Adrenal gland (tissue), 12 donors: ENCODE results near the gene EPHA5. TPM values are rescaled to one million over a fixed set of nuclear protein-coding genes. Genes with fewer than 3 reads are reported as not detected.

ENCODE experiments used
- DNase-seq, 7 donors: peaks; one replicate each; pipeline ENCODE4 v3.0.0-alpha.2; 2019 to 2020
- H3K27ac ChIP-seq, 5 donors: fragments of 200-600 bp; sonication (generic) in 4 of 5; 1 replicate in 3 of 5; 2 replicates in 2 of 5; pipeline versions ENCODE4 v1.5.1 to v1.8.0; 2016 to 2020; ENCODE audit warnings: mild to moderate bottlenecking in 1 of 5
- H3K27me3 ChIP-seq: fragments of 200-600 bp; 2 replicates; pipeline ENCODE4 v1.8.0; 2021
- H3K36me3 ChIP-seq, 2 donors: fragments of 200-600 bp; replicated peaks in 1 of 2; 1 replicate in 1 of 2; 2 replicates in 1 of 2; pipeline versions ENCODE4 v1.5.1 to v1.8.0; 2018 to 2022
- H3K4me1 ChIP-seq, 2 donors: fragments of 200-600 bp; replicated peaks in 1 of 2; 1 replicate in 1 of 2; 2 replicates in 1 of 2; pipeline versions ENCODE4 v1.5.1 to v1.8.0; 2018 to 2021
- H3K4me3 ChIP-seq, 4 donors: fragments of 200-600 bp; sonication (generic) in 3 of 4; one replicate each; pipeline ENCODE4 v1.5.1; 2016 to 2018
- H3K9me3 ChIP-seq, 3 donors: fragments of 200-600 bp; sonication (generic) in 1 of 3; replicated peaks in 1 of 3; 1 replicate in 2 of 3; 2 replicates in 1 of 3; pipeline versions ENCODE4 v1.5.1 to v1.8.0; 2016 to 2021
- POLR2A ChIP-seq, 2 donors: fragments of 450-650 bp; IDR thresholded peaks; one replicate each; pipeline ENCODE4 v1.6.1; 2017; ENCODE audit warnings: antibody characterized with exemption in 2 of 2, mild to moderate bottlenecking in 2 of 2, moderate library complexity in 1 of 2
- WGBS, 4 donors: extraction: QIAGEN DNeasy Blood & Tissue Kit in 2 of 4; methylation state at CpG; one replicate each; pipeline versions ENCODE4 v1.1.5 to v1.1.7; 2013 to 2017; 5-methylcytosine and 5-hydroxymethylcytosine counted together
- intact Hi-C, 2 donors: fragments of 100-400 bp; cut with DNase I; formaldehyde crosslinking; loops; one replicate each; pipeline versions ENCODE4 v1.14.1 to v1.15.0; 2022 to 2023
- polyA plus RNA-seq, 3 donors: library from polyadenylated mRNA; stranded (reverse); fragments of 200-250 nt in 2 of 3; fragments of 350-450 nt in 1 of 3; fragmentation: Illumina TruSeq in 1 of 3; extraction: RNeasy Lipid Tissue Mini Kit (QIAGEN cat#74804) in 1 of 3; gene quantifications; one replicate each; pipeline ENCODE4 v1.2.3, GENCODE V29; 2013 to 2014
- total RNA-seq, 9 donors: library from RNA; depleted of rRNA in 4 of 9; stranded (reverse); fragments of >200 nt in 4 of 9; fragments of 120-200 nt in 1 of 9; fragmentation: NEBNext Ultra II Directional in 1 of 9; extraction: Animal tissue kit (Norgen Biotek cat#: 25700) in 1 of 9; gene quantifications; one replicate each; pipeline versions ENCODE4 v1.1.0 to v1.2.4, GENCODE V29; 2013 to 2023
- TF ChIP-seq, protein P1 (sequence below), 6 experiments: fragments of 450-650 bp in 4 of 6; fragments of 200-600 bp in 2 of 6; sonication (generic) in 1 of 6; IDR thresholded peaks; 1 replicate in 5 of 6; 2 replicates in 1 of 6; pipeline versions ENCODE4 v1.5.1 to v1.8.0; 2016 to 2021; ENCODE audit warnings: antibody characterized with exemption in 6 of 6, mild to moderate bottlenecking in 2 of 6, moderate library complexity in 1 of 6
- donor health status: healthy with polysubstance abuse.
- donor health status: Bipolar disorder and iron deficiency.
- donor health status: DM: yes; HTN: yes; CAD: no.
- donor health status: DM: no; HTN: no; CAD: no.
- donor health status: DM: no; HTN: no; CAD: no.
- donor health status: DM: yes; HTN: yes; CAD: no.

Gene EPHA5
- total and polyA plus RNA-seq, 12 donors: 0.04 to 0.95 (median 0.22) TPM; not detected in 3

DNA sequence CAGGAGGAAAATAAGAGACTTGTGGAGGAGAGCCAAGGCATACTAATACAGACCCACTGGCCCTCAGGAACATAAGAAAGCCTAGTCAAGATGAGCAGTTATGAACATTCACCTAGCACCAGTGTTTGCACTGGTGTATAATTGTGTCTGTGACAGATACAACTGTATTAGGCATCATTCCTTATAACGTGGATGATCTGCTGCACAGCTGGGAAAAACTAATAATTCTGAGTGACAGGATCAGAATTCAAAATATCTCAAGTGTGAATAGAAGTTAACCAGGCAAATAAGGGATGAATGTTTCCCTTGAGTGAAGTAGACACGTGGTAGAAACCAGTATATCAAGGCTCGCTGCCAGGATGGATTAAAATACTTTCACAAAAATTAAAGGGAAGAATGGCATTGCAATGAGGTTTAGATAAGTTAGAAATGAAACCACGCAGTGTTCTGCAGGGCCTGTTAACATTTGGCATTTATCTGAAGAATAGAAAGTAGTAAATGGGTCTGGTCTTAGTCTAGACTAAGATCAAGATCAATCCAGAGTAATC lies 325.9 kb downstream of the EPHA5 start:
- Histone ChIP-seq H3K27ac (no peak overlapping the region), H3K36me3 (no peaks in the 10 kb centered on the region), H3K4me1 (no peaks in the 10 kb centered on the region), H3K4me3 (no peak overlapping the region), H3K27me3 (no peaks in the 10 kb centered on the region), H3K9me3 (no peaks in the 10 kb centered on the region)
- intact Hi-C loops: no loop called here
- 65 to 69% (median 68%) methylated on average over 4 of the region's 4 CpGs for WGBS, 4 donors
- no peak for DNase-seq
- TF ChIP-seq POLR2A (IDR thresholded peaks at IDR 0.05): no peak
- TF ChIP-seq, protein P1, sequence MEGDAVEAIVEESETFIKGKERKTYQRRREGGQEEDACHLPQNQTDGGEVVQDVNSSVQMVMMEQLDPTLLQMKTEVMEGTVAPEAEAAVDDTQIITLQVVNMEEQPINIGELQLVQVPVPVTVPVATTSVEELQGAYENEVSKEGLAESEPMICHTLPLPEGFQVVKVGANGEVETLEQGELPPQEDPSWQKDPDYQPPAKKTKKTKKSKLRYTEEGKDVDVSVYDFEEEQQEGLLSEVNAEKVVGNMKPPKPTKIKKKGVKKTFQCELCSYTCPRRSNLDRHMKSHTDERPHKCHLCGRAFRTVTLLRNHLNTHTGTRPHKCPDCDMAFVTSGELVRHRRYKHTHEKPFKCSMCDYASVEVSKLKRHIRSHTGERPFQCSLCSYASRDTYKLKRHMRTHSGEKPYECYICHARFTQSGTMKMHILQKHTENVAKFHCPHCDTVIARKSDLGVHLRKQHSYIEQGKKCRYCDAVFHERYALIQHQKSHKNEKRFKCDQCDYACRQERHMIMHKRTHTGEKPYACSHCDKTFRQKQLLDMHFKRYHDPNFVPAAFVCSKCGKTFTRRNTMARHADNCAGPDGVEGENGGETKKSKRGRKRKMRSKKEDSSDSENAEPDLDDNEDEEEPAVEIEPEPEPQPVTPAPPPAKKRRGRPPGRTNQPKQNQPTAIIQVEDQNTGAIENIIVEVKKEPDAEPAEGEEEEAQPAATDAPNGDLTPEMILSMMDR (IDR thresholded peaks at IDR 0.05): no peak

DNA sequence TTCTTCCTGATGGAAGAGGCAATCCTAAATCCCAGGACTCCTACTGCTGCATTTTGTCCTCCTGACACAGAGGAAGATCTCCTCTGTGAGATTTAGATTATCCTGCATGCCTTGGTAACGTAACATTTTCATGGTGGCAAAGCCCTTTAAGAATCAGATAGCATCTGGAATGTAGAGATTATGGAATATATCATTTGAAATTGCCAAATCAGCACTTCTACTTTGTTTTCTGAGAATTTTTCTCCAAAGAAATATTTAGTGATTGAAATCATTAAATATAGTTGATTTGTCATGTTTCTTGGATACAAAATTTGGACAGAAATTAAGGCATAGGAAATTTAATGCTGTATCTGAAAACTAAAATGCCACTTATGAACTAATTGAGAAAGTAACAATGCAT lies 326.9 kb downstream of the EPHA5 start:
- Histone ChIP-seq H3K27me3 (no peaks in the 10 kb centered on the region), H3K27ac (no peak overlapping the region), H3K4me3 (no peak overlapping the region), H3K4me1 (no peaks in the 10 kb centered on the region), H3K36me3 (no peaks in the 10 kb centered on the region), H3K9me3 (no peaks in the 10 kb centered on the region)
- TF ChIP-seq, protein P1 (IDR thresholded peaks at IDR 0.05): no peak
- TF ChIP-seq POLR2A (IDR thresholded peaks at IDR 0.05): no peak
- WGBS, 4 donors: 76 to 85% (median 82%) methylated on average over 1 of the region's 1 CpG
- intact Hi-C loops: no loop called here
- no peak for DNase-seq

DNA sequence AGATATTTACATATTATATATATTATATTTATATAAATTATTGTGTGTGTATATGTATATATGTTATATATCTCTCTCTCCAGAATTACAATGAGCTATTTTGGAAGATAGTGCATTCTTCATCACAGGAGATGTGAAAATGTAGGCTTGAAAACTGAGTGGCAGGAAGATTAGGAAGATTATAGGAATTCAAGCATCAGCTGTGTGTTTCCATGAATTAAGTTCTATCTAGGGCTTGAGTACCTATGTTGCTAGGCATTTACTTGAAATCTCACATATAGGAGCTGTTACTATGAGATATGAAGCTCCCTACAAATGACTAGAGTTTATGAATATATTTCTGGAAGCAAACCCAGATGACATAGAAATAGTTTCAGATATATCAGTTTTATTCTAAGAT lies 328.7 kb downstream of the EPHA5 start:
- peaks cover 0 to 6% (median 0%) of the 10 kb centered on the region in 3 donors for H3K9me3 ChIP-seq
- no peaks in the 10 kb centered on the region for H3K4me1 ChIP-seq
- intact Hi-C loops: no loop called here
- H3K27me3 ChIP-seq: no peaks in the 10 kb centered on the region
- no peak overlapping the region for H3K27ac ChIP-seq
- no peak overlapping the region for H3K4me3 ChIP-seq
- no peaks in the 10 kb centered on the region for H3K36me3 ChIP-seq
- no peak for DNase-seq
- TF ChIP-seq, protein P1 (IDR thresholded peaks at IDR 0.05): no peak
- no peak for TF ChIP-seq POLR2A (IDR thresholded peaks at IDR 0.05)

DNA sequence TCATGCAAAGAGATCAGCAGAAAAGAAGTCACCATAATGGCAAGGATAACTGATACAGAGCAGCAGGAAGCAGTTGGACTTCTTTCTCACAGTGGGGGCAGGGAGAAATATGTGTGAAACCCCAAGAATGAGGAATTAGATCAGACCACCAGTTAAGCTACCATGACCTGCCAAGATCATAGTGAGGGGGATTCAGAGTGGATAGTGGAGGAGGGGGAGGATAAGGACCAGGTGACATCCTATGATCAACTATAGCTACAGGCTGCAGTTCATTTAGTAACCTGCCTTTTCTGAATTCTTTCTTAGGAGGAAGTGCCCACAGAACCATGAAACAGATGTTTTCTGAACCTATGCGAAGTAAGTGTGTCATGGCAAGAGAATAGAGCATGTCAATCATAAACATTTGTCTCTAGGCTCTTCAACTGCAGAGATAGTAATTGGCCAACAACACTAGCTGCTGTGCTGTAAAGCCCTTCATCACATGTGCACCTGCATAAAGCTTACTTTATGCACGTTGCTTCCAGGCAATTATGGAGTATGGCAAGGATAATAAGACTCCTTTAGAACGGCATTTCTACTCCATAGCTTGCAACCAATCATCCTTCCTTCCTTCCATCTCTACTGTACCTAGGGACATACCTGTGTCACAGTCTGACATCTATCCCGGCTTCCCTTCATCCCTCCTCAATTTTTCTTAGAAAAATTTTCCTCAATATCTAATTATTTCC lies 329.7 kb downstream of the EPHA5 start:
- Histone ChIP-seq H3K4me3 (no peak overlapping the region), H3K36me3 (no peaks in the 10 kb centered on the region), H3K27ac (no peak overlapping the region), H3K27me3 (no peaks in the 10 kb centered on the region), H3K4me1 (no peaks in the 10 kb centered on the region), H3K9me3 (peaks cover 0 to 6% (median 0%) of the 10 kb centered on the region in 3 donors)
- intact Hi-C loops: no loop called here
- WGBS, 4 donors: 70 to 76% (median 73%) methylated on average over 4 of the region's 4 CpGs
- no peak for DNase-seq
- TF ChIP-seq POLR2A (IDR thresholded peaks at IDR 0.05): no peak
- TF ChIP-seq, protein P1 (IDR thresholded peaks at IDR 0.05): no peak
